NCI-H524 treated with DMSO at 0.1 percent for 48 hours (cell line): ENCODE data around the gene CLIP2.
"Not testable (repeated sequence)": the region's sequence is repeated elsewhere in the genome, so short reads cannot be mapped to it uniquely, and the experiment has no call there.

ENCODE experiments used
- DNase-seq: peaks from one replicate; lab custom pipeline; 2025; lab: John Stamatoyannopoulos, UW

The CLIP2 gene

DNA sequence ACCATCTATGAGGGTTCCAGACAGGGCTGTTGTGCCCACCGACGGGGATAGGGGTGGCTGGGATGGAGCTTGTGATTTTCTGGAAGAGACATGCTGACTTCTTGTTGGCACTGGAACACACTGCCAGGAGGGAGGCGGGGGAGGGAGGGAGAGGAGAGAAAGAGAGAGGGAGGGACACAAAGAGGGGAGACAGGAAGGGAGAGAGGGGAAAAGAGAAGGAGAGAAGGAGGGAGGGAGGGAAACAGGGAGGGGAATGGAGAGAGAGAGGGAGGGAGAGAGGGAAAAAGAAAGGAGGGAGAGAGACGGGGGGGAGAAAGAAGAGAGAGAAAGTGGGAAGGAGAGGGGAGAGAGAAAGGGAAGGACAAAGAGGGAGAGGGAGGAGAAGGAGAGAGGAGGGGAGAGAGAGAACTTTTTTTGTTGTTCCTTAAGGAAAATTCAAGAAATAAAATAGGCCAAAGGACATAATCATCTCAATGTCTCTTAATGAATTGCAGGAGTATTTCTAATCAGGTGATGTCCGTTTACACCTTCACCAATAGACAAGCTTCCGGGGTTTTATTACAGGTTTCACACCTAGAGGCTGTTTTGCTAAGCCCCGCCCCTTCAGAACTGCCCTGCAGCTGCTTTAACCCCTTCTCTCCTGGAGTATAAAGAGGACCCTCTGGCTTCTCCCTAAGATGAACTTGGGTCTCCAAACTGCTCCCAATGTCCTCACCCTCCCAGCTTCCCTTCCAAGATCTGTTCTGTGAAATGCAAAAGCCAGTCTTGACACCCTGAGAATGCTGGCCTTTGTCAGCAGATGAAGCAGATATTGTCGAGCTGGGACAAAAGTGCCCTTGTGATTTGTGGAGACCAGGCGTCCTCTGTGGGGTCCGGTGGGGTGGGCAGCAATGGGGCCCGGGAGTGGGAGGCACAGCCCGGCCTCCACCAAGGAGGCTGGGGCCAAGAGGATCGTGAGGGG is 82.5 kb downstream of the CLIP2 start:
- no peak for DNase-seq

DNA sequence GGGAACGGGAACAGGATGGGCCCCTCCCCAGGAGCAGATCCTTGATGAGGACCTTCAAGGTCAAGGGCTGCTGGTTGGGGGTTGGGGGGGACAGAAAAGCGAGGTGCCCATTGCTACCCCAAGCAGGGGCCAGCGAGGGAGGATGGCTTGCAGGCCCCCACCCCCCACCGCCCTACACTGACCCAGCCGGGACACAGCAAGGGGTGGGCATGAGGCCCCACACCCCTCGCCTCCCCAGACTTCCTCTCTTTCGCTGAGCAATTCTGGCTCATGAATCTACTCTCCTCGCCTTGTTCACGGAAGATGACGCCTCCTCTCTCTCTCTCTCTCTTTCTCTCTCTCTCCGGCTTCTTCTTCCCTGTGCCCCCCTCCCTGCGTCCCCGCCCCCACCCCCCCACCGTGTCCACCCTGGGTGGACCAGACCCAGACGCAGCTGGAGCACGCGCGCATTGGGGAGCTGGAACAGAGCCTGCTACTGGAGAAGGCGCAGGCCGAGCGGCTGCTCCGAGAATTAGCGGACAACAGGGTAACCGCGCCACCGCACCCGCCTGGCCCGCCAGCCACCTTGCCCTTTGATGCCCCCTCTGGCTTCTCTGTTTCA is 83.4 kb downstream of the CLIP2 start:
- no peak for DNase-seq

DNA sequence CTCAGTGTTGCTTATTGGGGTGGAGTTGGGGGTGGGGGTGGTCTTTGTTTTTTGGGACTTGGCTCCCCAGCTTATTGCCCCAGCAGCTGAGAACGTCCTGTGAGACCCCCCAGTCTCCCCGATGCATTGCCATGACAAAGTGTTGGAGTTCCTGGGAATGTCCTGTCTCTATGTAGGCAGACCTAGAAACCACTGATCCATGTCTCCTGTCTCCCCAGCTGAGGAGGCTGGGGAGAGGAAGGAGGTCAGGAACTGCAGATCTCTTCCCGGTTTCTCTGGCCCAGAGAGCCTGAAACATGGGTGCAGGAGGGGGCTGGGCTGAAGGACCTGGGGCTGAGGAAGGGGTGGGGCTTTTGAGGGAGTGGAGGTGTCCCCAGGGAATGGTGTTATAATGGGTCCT is 84.3 kb downstream of the CLIP2 start:
- no peak for DNase-seq

DNA sequence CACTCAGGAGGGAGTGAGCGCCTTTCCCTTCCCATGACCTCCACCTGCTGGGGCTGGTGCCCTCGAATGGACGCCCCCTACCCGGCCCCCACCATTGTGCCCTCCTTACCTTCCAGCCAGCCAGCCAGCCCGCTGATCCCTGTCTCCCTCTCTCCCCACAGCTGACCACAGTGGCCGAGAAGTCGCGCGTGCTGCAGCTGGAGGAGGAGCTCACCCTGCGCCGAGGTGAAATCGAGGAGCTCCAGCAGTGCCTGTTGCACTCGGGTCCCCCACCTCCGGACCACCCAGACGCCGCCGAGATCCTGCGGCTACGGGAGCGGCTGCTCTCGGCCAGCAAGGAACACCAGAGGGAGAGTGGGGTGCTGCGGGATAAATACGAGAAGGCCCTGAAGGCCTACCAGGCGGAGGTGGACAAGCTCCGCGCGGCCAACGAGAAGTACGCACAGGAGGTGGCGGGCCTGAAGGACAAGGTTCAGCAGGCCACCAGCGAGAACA is 86.6 kb downstream of the CLIP2 start:
- DNase-seq: no peak

DNA sequence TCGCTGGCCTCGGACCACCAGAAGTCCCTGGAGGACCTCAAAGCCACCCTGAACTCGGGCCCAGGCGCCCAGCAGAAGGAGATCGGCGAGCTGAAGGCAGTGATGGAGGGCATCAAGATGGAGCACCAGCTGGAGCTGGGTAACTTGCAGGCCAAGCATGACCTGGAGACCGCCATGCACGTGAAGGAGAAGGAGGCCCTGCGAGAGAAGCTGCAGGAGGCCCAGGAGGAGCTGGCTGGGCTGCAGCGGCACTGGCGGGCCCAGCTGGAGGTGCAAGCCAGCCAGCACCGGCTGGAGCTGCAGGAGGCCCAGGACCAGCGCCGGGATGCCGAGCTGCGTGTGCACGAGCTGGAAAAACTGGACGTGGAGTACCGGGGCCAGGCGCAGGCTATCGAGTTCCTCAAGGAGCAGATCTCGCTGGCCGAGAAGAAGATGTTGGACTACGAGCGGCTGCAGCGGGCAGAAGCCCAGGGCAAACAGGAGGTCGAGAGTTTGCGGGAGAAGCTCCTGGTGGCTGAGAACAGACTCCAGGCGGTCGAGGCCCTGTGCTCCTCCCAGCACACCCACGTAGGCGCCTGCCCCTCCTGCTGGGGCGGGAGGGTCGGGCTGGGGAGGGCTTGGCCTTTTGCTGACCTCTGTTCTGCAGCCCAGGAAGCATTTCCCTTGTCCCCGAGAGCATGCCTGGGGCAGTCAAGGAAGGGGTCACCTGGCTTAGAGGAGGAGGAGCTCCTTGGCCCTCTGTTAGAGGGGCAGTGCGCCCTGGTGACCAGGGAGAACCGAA is 87.2 kb downstream of the CLIP2 start:
- DNase-seq: no peak

DNA sequence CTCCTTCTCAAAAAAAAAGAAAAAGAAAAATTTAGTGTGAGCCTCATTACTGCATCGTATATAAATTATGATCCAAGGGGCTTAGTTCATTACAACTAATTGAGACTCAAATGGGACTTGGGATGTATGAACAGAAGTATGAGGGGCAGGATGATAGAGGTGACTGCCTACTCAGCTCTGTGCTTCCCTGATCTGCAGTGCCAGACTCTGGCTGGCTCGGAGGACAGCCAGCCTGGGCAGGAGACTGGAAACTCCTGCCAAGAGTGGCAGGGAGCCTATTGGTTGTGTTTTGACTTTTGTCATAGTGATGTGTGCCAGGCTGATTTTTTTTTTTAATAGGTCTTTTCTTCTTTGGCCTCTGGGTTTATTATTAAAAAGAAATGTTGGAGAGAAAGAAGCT is 90.7 kb downstream of the CLIP2 start:
- DNase-seq: no peak

DNA sequence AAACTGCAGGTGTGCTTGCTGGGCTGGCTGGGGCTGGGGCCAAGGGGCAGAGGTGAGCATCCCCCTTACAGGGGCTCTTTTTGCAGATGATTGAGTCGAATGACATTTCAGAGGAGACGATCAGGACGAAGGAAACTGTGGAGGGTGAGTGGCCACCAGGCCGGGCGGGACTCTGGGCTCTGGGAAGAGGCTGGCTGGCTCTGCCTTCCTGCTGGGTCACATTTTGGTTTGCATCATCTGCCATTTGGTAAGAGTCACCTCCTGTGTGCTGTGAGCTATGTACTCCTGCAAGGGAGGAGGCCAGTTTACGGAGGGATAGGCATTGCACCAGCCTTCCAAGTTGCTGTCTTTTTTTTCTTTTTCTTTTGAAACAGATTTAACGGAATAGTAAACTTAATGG is 91.5 kb downstream of the CLIP2 start:
- no peak for DNase-seq

DNA sequence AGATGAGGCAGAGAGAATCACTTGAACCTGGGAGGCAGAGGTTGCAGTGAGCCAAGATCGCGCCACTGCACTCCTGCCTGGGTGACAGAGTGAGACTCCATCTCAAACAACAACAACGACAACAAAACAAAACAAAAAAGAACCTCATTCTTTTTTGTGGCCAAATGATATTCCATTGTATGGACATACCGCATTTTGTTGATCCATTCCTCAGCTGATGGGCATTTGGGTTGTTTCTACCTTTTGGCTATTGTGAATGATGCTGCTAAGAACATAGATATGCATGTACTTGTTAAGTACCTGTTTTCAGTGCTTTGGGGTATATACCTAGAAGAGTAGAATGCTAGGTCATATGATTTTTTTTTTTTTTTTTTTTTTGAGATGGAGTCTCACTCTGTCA is 94.9 kb downstream of the CLIP2 start:
- not testable (repeated sequence) for DNase-seq

DNA sequence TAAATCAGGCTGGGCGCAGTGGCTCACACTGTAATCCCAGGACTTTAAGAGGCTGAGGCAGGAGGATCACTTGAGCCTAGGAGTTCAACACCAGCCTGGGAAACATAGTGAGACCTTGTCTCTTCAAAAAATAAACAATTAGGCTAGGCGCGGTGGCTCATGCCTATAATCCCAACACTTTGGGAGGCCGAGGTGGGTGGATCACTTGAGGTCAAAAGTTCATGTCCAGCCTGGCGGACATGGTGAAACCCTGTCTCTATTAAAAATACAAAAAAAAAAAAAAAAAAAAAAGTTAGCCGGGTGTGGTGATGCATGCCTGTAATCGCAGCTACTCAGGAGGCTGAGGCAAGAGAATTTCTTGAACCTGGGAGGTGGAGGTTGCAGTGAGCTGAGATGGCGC is 95.6 kb downstream of the CLIP2 start:
- not testable (repeated sequence) for DNase-seq

DNA sequence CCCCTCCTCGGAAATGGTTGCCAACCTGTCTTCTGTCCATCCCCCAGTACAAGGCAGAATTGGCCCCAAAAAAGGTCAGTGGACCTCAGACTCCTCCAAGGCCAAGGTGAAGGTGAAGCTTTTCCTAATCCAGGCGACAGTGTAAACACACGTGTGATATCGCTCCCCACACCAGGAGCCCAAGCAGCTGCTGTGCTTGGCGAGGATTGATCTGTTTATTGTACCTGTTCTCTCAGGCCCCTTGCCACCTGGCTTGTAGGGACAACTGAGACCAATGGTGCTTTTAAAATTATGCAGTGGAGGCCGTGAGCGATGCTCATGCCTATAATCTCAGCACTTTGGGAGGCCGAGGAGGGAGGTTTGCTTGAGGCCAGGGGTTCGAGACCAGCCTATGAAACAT is 98.4 kb downstream of the CLIP2 start:
- DNase-seq: no peak

DNA sequence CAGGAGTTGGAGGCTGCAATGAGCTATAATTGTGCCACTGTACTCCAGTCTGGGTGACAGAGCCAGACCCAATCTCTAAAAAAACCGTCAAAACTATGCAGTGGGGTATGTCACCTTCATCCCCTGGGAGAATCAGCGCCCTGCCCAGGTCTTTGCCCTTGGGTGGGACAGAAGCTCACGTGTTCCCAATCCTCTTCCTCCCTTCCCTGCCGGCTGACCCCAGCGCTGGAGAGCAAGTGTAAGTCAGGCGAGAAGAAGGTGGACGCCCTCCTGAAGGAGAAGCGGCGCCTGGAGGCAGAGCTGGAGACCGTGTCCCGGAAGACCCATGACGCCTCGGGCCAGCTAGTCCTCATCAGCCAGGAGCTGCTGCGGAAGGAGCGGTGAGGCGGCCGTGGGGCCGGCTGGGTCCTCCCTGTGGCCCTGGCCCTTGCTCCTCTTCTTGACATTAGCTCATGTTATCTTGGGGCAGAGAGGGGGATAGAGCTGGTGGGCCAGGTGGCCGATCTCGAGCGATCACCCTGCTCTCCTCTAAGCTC is 99.7 kb downstream of the CLIP2 start:
- no peak for DNase-seq

DNA sequence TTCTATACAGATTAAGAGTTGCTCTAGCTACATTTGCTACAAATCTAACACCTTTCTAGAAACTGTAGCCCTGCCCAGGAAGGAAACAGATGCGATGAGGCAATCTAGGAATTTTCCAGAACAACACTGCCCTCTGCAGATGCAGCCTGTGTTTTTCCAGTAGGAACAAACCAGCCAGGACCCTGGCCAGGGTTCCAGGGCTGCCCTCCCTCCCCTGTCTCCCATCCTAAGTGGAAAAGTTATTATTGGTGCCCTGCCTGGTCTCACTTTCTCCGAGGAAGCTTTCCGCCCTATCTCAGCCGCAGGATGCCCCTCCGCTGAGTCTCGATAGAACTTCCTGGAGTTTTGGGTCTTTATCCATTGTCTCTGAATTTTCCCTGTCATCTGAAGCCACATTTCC is 104.5 kb downstream of the CLIP2 start:
- DNase-seq: not testable (repeated sequence)

DNA sequence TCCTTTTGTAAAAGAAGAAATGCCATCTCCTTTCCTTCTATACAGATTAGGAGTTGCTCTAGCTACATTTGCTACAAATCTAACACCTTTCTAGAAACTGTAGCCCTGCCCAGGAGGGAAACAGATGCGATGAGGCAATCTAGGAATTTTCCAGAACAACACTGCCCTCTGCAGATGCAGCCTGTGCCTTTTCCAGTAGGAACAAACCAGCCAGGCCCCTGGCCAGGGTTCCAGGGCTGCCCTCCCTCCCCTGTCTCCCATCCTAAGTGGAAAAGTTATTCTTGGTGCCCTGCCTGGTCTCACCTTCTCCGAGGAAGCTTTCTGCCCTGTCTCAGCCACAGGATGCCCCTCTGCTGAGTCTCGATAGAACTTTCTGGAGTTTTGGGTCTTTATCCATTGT is 105.4 kb downstream of the CLIP2 start:
- not testable (repeated sequence) for DNase-seq

DNA sequence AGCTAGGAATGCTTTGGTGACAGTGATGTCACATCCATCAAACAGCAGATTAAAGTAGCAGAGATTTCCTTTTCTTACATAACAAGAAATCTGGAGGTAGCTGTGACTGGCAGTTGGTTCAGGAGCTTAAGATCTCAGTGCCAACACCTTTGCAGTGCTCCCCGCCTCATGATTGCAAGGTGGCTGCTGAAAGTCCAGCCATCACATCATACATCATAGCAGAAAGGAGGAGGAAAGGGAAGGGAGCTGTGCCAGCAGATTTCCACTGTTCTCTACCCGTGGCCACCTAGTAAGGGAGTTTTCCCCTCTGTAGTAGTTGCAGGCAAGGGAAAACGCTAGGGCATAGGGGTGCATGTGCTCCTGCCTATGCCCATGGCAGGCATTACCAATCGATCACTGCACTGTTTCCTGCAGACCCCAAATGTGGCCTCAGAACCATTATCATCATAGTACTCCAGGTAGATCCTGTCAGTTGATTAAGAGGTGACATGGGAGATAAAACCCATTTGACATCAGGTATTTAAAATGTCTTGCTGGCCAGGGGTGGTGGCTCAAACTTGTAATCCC is 106.6 kb downstream of the CLIP2 start:
- DNase-seq: no peak

DNA sequence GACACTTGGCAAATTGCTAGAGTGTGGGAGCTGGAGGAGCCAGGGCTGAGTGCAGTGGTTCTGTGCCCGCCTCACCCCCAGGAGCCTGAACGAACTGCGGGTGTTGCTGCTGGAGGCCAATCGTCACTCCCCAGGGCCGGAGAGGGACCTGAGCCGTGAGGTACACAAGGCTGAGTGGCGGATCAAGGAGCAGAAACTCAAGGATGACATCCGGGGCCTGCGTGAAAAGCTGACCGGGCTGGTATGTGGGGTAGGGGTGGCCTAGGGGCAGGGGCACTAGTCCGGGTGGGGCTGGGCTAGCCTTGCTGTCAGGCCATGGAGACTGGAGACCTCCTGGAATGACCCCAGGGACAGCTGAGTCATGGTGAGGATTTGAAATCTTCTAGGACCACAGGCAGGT is 107.8 kb downstream of the CLIP2 start:
- no peak for DNase-seq

DNA sequence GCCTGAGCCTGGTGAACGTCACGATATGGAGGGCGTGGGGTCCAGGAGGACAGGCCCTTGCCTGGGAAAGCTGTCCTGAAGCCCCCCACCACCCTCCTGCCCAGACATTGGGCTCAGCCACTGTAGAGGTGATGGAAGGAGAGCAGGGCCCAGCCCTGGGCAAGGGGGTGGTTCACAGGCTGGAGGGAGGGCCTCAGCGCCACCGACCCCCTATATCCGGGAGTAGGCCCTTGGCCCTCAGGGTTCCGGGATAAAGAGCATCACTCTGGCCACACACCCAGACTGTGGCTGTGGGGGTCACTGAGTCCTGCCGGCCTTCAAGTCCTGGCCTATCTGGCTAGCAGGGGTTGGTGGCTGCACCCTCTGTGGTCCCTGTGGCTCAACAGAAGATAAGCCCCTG is 109.2 kb downstream of the CLIP2 start:
- no peak for DNase-seq

DNA sequence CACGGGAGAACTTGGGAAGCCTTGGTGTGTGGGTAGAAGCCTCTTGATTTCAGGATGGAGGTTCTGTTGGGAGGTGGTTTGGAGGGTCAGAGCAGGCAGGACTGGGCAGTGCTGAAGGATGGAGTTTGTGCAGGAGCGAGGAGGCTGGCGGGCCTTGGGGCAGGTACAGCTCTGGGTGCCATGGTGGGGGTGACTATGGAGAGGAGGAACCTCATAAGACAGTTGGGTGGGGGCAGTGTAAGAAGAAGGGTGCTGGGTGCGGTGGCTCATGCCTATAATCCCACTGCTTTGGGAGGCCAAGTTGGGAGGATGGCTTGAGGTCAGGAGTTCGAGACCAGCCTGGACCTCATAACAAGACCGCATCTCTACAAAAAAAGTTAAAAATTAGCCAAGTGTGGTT is 109.8 kb downstream of the CLIP2 start:
- no peak for DNase-seq

DNA sequence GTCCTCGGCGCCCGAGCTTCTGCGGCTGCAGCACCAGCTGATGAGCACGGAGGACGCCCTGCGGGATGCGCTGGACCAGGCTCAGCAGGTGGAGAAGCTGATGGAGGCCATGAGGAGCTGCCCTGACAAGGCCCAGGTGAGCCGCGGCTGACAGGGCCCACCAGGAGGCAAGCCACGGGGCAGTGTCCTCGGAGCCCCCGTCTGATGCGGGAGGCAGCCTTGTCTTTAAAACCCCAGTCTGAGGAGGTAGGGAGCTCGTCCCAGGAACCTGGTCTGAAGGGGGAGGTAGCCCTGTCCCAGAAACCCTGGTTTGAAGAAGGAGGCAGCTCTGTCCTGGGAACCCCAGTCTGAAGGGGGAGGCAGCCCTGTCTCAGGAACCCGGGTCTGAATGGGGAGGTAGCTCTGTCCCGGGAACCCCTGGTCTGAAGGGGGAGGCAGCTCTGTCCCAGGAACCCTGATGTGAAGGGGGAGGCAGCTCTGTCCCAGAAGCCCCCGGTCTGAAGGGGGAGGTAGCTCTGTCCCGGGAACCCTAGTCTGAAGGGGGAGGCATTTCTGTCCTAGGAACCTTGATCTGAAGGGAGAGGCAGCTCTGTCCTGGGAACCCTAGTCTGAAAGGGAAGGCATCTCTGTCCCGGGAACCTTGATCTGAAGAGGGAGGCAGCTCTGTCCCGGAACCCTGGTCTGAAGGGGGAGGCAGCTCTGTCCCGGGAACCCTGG is 111.4 kb downstream of the CLIP2 start:
- no peak for DNase-seq

DNA sequence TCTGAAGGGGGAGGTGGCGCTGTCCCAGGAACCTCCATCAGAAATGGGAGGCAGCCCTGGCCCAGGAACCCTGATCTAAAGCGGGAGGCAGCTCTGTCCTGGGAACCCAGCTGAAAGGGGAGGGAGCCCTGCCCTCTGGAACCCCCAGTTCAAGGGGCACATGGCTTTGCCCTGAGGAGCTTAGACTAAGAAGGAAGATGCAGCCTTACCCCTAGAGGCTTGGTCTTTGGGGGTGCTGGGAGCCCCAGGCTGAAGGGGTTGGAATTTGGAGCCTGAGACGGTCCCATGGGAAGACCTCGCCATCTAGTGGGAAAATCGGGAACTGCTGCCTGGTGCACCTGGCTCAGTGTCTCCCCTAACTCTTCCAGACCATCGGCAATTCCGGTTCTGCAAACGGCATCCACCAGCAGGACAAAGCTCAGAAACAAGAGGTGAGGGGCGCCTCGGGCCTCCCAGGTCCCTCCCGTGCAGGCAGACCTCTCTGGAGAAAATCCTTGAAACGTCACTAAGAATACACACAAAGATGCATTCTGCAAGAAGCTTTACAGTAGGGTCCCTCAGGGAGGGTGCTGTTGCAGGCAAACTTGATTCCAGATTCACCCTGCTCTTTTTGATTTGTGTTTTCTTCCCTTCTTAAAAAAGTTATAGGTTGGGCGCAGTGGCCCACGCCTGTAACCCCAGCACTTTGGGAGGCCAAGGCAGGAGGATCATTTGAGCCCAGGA is 112.1 kb downstream of the CLIP2 start:
- no peak for DNase-seq

DNA sequence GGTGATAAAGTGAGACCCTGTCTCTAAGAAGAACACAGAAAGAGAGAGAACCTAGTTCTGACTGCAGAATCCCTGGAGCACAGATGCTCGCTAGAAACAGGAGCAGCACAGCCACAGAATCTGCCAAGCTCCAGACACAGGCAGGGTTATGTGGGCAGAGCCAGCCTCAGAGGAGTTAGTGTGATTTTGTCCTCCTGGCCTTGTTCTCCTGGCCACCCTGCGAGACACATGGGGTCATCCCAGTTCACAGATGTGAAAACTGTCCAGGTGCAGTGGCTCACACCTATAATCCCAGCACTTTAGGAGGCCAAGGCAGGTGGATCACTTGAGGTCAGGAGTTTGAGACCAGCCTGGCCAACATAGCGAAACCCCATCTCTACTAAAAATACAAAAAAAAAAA is 113.5 kb downstream of the CLIP2 start:
- not testable (repeated sequence) for DNase-seq
